GM12878 (cell line): ENCODE data around the gene CRELD2. TPM values are rescaled to one million over a fixed set of nuclear protein-coding genes. Genes with fewer than 3 reads are reported as not detected.

ENCODE experiments used
- ATAC-seq: fragments of 200-7000 bp; cut with Tn5 transposase; 3 replicates; pipeline ENCODE4 v1.9.1; 2020; ENCODE audit warnings: mild to moderate bottlenecking, moderate library complexity
- BruUV-seq: library from RNA; stranded (reverse); fragments of 400-500 nt; replicated peaks from 2 replicates; lab custom pipeline; 2021; lab: Mats Ljungman, UMichigan
- CTCF ChIA-PET: fragments of 300-600 bp; sonication (Branson Sonifier 250); formaldehyde crosslinking; extraction: SDS; loops from one replicate; lab custom pipeline; 2021; ENCODE audit warnings: inconsistent platforms; lab: Yijun Ruan, JAX
- POLR2A ChIA-PET: fragments of 350-600 bp; formaldehyde crosslinking; extraction: SDS; loops from one replicate; lab custom pipeline; 2021; ENCODE audit warnings: inconsistent platforms; lab: Charles Lee
- RAD21 ChIA-PET: fragments of 300-600 bp; sonication (Branson Sonifier 250); formaldehyde crosslinking; loops from one replicate; lab custom pipeline; 2023; ENCODE audit warnings: antibody characterized with exemption; ENCODE audit not compliant: unreplicated experiment; lab: Charles Lee
- SMC1A ChIA-PET: fragments of 300-600 bp; sonication (Branson Sonifier 250); formaldehyde crosslinking; loops from one replicate; lab custom pipeline; 2023; ENCODE audit not compliant: unreplicated experiment, uncharacterized antibody; lab: Charles Lee
- DNase-seq: peaks from one replicate; pipeline ENCODE4 v3.0.0-alpha.2; 2011; ENCODE audit warnings: low read depth, low spot score
- FAIRE-seq: peaks from 3 replicates; lab custom pipeline; 2011; peaks lifted over from hg19 to GRCh38; lab: Jason Lieb, UNC
- H2AFZ ChIP-seq: 2 replicates; pipeline ENCODE4 v1.6.0; 2011; ENCODE audit warnings: low read depth, low read length, control low read depth; ENCODE audit not compliant: control insufficient read depth
- H3K27ac ChIP-seq: 2 replicates; pipeline ENCODE4 v1.5.1; 2011; ENCODE audit warnings: control low read depth; ENCODE audit not compliant: control insufficient read depth, insufficient read depth
- H3K27me3 ChIP-seq, 2 experiments: replicated peaks in 1 of 2; 2 replicates each; pipeline versions ENCODE4 v1.6.0 to v1.6.1; 2011; ENCODE audit warnings: low read length in 1 of 2; ENCODE audit not compliant: control insufficient read depth in 2 of 2, insufficient read depth in 2 of 2
- H3K36me3 ChIP-seq, 2 experiments: 2 replicates each; pipeline ENCODE4 v1.5.1; 2011; ENCODE audit warnings: low read length in 1 of 2; ENCODE audit not compliant: control insufficient read depth in 2 of 2, insufficient read depth in 2 of 2
- H3K4me1 ChIP-seq: 2 replicates; pipeline ENCODE4 v1.6.1; 2011; ENCODE audit warnings: mild to moderate bottlenecking, low read length, moderate library complexity, mixed read lengths; ENCODE audit not compliant: control insufficient read depth, insufficient read depth
- H3K4me2 ChIP-seq: 2 replicates; pipeline ENCODE4 v1.6.0; 2011; ENCODE audit warnings: control low read depth; ENCODE audit not compliant: control insufficient read depth, insufficient read depth
- H3K4me3 ChIP-seq: fragments of 200-600 bp; sonication (generic); 2 replicates; pipeline ENCODE4 v1.5.1; 2016
- H3K79me2 ChIP-seq: 2 replicates; pipeline ENCODE4 v1.6.0; 2011; ENCODE audit warnings: low read length; ENCODE audit not compliant: control insufficient read depth, insufficient read depth
- H3K9ac ChIP-seq: 2 replicates; pipeline ENCODE4 v1.8.0; 2011; ENCODE audit warnings: low read length, control low read depth, mixed read lengths; ENCODE audit not compliant: control insufficient read depth, insufficient read depth
- H3K9me3 ChIP-seq: replicated peaks from 3 replicates; pipeline ENCODE4 v1.5.1; 2011; ENCODE audit warnings: mild to moderate bottlenecking, low read length; ENCODE audit not compliant: control insufficient read depth, insufficient read depth
- H4K20me1 ChIP-seq: 2 replicates; pipeline ENCODE4 v1.6.0; 2011; ENCODE audit not compliant: control insufficient read depth, insufficient read depth
- CHD4 ChIP-seq: fragments of 200-600 bp; sonication (generic); IDR thresholded peaks from 2 replicates; pipeline ENCODE4 v1.6.1; 2016; ENCODE audit warnings: mild to moderate bottlenecking
- E4F1 ChIP-seq: fragments of 450-650 bp; IDR thresholded peaks from 2 replicates; pipeline ENCODE4 v1.6.1; 2018; ENCODE audit warnings: borderline replicate concordance, mild to moderate bottlenecking; ENCODE audit not compliant: partially characterized antibody
- ETV6 ChIP-seq, 2 experiments: fragments of 450-650 bp in 1 of 2; IDR thresholded peaks in 1 of 2; conservative IDR thresholded peaks in 1 of 2; 2 replicates each; pipeline ENCODE4 v1.6.1; 2014; ENCODE audit warnings: antibody characterized with exemption in 1 of 2, borderline replicate concordance in 1 of 2, low read depth in 1 of 2, mild to moderate bottlenecking in 1 of 2, moderate library complexity in 1 of 2
- GATAD2B ChIP-seq: fragments of 450-650 bp; conservative IDR thresholded peaks from 2 replicates; pipeline ENCODE4 v1.6.1; 2017; ENCODE audit warnings: low read depth, mild to moderate bottlenecking, moderate library complexity
- IRF4 ChIP-seq: IDR thresholded peaks from 2 replicates; pipeline ENCODE4 v1.6.1; 2011; ENCODE audit warnings: low read depth, low read length
- PBX3 ChIP-seq: IDR thresholded peaks from 2 replicates; pipeline ENCODE4 v1.6.1; 2011; ENCODE audit warnings: mild to moderate bottlenecking, low read depth, low read length, moderate library complexity; ENCODE audit not compliant: insufficient replicate concordance
- RFX5 ChIP-seq: IDR thresholded peaks from 2 replicates; pipeline ENCODE4 v1.6.1; 2011; ENCODE audit warnings: low read depth, low read length, improper control_type of control experiment
- SIX5 ChIP-seq: IDR thresholded peaks from 2 replicates; pipeline ENCODE4 v1.6.1; 2011; ENCODE audit warnings: mild to moderate bottlenecking, low read depth, low read length, moderate library complexity; ENCODE audit not compliant: severe bottlenecking
- SPI1 ChIP-seq: IDR thresholded peaks from 2 replicates; pipeline ENCODE4 v1.6.1; 2011; ENCODE audit warnings: low read depth, mild to moderate bottlenecking, low read length, moderate library complexity, borderline replicate concordance; ENCODE audit not compliant: insufficient read depth
- STAT1 ChIP-seq: fragments of 450-650 bp; conservative IDR thresholded peaks from 2 replicates; pipeline ENCODE4 v1.6.1; 2014; ENCODE audit warnings: antibody characterized with exemption, mild to moderate bottlenecking
- SUPT20H ChIP-seq: IDR thresholded peaks from 2 replicates; pipeline ENCODE4 v1.6.1; 2011; ENCODE audit warnings: low read depth, mild to moderate bottlenecking, low read length, moderate library complexity, borderline replicate concordance; ENCODE audit not compliant: control insufficient read depth
- TBL1XR1 ChIP-seq: IDR thresholded peaks from 2 replicates; pipeline ENCODE4 v1.6.1; 2012; ENCODE audit warnings: low read depth, low read length, improper control_type of control experiment
- WGBS: methylation state at CpG from one replicate; pipeline ENCODE4 v1.1.6; 2016; ENCODE audit warnings: low lambda C conversion rate; ENCODE audit not compliant: insufficient replicate concordance, insufficient coverage; ENCODE audit errors: missing lambda C conversion rate; 5-methylcytosine and 5-hydroxymethylcytosine counted together
- in situ Hi-C: fragments of 300-500 bp; cut with MboI; formaldehyde crosslinking; loops from 9 replicates; pipeline ENCODE4 v1.14.3; 2018; ENCODE audit warnings: mixed read lengths
- intact Hi-C: fragments of 100-400 bp; cut with micrococcal nuclease; formaldehyde crosslinking; loops from one replicate; pipeline ENCODE4 v1.14.2; 2022; ENCODE audit not compliant: unreplicated experiment
- polyA plus RNA-seq, 11 experiments: library from polyadenylated mRNA; depleted of rRNA in 4 of 11; unstranded in 6 of 11; stranded (reverse) in 5 of 11; fragments of >200 nt; fragmentation: Nextera tagmentation in 4 of 11; fragmentation: Illumina TruSeq in 1 of 11; extraction: Ambion mirVana in 4 of 11; extraction: Trizol in 1 of 11; gene quantifications; 1 replicate in 1 of 11; 2 replicates in 10 of 11; pipeline versions ENCODE4 v1.2.1 to v1.2.3, GENCODE V29; 2011 to 2016; ENCODE audit warnings: inconsistent platforms in 2 of 11, missing spikeins in 2 of 11, low read depth in 1 of 11
- total RNA-seq, 4 experiments: library from RNA; depleted of rRNA in 3 of 4; stranded (reverse); fragments of >200 nt in 3 of 4; fragmentation: Illumina TruSeq in 1 of 4; extraction: Trizol in 1 of 4; gene quantifications; 2 replicates each; pipeline versions ENCODE4 v1.2.1 to v1.2.3, GENCODE V29; 2013 to 2021
- TF ChIP-seq, protein P1 (sequence below): IDR thresholded peaks from 2 replicates; pipeline ENCODE4 v1.6.1; 2012; ENCODE audit warnings: low read depth, low read length, improper control_type of control experiment
- TF ChIP-seq, protein P2 (sequence below): fragments of 450-650 bp; IDR thresholded peaks from 2 replicates; pipeline ENCODE4 v1.6.1; 2016; ENCODE audit warnings: mild to moderate bottlenecking, moderate library complexity, borderline replicate concordance

Gene CRELD2
- total and polyA plus RNA-seq, 10 of the 15 experiments (the other 5 are each of a cell fraction or from before 2014, with no cell fraction given), result 9.4 to 111 (median 25.9) TPM

DNA sequence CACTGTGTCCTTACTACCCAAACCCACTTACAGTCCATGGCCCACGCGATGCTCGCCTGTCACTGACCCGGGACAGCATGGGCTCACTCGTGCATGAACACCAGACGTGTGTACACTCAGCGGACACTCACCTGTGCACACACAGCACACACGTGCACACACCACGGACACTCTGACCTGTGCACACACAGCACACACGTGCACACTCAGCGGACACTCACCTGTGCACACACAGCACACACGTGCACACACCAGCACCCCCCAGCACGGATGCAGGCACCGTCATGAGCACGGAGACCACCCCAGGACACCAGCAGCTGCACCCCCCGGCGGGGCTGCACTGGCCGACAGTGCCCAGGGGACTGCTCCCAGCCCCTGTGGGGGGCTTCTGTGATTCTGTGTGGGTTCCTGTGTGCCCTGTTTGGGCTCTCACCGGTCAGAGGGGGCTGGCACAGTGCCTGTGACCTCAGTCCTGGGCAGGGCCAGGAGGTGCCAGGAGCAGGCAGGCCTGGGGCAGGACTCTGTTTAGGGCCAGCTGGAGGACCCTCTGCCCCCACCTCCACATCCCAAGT lies 20.2 kb downstream of the CRELD2 start:
- BruUV-seq, result no TSS peak
- Histone ChIP-seq H3K27ac (no peak overlapping the region), H2AFZ (no peak overlapping the region), H3K4me2 (no peak overlapping the region), H3K27me3 (no peaks in the 10 kb centered on the region), H3K9me3 (no peaks in the 10 kb centered on the region), H3K4me3 (no peak overlapping the region), H3K4me1 (peaks cover 23% of the 10 kb centered on the region), H3K9ac (no peak overlapping the region), H3K36me3 (no peaks in the 10 kb centered on the region), H3K79me2 (peaks cover 16% of the 10 kb centered on the region), H4K20me1 (no peaks in the 10 kb centered on the region)
- ChIA-PET SMC1A (no interaction called here), CTCF (no interaction called here), RAD21 (no interaction called here), POLR2A (interaction anchor here (0.7 kb wide), 1 partner anchor 32 kb away, joined by 3 read pairs; no protein-coding TSS in a partner anchor)
- intact Hi-C loops (loop anchor here (10.0 kb wide), 1 partner anchor 256 kb away; no protein-coding TSS in a partner anchor), in situ Hi-C loops (no loop called here)
- WGBS, result 71% methylated on average over 19 of the region's 19 CpGs
- FAIRE-seq (no peak), ATAC-seq (no peak), DNase-seq (no peak)
- TF ChIP-seq IRF4, result no peak
- no peak for TF ChIP-seq PBX3
- TF ChIP-seq RFX5, result no peak
- TF ChIP-seq SPI1, result no peak
- no peak for TF ChIP-seq GATAD2B
- no peak for TF ChIP-seq ETV6 (conservative IDR thresholded peaks at IDR 0.05 in 1 of 2, IDR thresholded peaks at IDR 0.05 in 1 of 2; ENCODE audit: borderline replicate concordance in 1 of 2, low read depth in 1 of 2)
- TF ChIP-seq SUPT20H, result no peak
- TF ChIP-seq, protein P1, sequence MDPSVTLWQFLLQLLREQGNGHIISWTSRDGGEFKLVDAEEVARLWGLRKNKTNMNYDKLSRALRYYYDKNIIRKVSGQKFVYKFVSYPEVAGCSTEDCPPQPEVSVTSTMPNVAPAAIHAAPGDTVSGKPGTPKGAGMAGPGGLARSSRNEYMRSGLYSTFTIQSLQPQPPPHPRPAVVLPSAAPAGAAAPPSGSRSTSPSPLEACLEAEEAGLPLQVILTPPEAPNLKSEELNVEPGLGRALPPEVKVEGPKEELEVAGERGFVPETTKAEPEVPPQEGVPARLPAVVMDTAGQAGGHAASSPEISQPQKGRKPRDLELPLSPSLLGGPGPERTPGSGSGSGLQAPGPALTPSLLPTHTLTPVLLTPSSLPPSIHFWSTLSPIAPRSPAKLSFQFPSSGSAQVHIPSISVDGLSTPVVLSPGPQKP, result no peak
- no peak for TF ChIP-seq SIX5
- no peak for TF ChIP-seq CHD4
- TF ChIP-seq STAT1, result no peak
- TF ChIP-seq, protein P2, sequence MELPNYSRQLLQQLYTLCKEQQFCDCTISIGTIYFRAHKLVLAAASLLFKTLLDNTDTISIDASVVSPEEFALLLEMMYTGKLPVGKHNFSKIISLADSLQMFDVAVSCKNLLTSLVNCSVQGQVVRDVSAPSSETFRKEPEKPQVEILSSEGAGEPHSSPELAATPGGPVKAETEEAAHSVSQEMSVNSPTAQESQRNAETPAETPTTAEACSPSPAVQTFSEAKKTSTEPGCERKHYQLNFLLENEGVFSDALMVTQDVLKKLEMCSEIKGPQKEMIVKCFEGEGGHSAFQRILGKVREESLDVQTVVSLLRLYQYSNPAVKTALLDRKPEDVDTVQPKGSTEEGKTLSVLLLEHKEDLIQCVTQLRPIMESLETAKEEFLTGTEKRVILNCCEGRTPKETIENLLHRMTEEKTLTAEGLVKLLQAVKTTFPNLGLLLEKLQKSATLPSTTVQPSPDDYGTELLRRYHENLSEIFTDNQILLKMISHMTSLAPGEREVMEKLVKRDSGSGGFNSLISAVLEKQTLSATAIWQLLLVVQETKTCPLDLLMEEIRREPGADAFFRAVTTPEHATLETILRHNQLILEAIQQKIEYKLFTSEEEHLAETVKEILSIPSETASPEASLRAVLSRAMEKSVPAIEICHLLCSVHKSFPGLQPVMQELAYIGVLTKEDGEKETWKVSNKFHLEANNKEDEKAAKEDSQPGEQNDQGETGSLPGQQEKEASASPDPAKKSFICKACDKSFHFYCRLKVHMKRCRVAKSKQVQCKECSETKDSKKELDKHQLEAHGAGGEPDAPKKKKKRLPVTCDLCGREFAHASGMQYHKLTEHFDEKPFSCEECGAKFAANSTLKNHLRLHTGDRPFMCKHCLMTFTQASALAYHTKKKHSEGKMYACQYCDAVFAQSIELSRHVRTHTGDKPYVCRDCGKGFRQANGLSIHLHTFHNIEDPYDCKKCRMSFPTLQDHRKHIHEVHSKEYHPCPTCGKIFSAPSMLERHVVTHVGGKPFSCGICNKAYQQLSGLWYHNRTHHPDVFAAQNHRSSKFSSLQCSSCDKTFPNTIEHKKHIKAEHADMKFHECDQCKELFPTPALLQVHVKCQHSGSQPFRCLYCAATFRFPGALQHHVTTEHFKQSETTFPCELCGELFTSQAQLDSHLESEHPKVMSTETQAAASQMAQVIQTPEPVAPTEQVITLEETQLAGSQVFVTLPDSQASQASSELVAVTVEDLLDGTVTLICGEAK, result no peak
- no peak for TF ChIP-seq TBL1XR1
- TF ChIP-seq E4F1, result no peak
